Stimulated activated CD8-positive, alpha-beta memory T cell treated with anti-CD3 and anti-CD28 coated beads, Interleukin-4, amount 100 ng/mL, for 1 hour (primary cell): ENCODE measurements around the gene EIF4G1.

Experiments
- DNase-seq, 2 donors: peaks; one replicate each; pipeline ENCODE4 v3.0.0-alpha.2; 2020; ENCODE audit warnings: low read depth in 2 of 2, low spot score in 1 of 2

Gene EIF4G1

DNA sequence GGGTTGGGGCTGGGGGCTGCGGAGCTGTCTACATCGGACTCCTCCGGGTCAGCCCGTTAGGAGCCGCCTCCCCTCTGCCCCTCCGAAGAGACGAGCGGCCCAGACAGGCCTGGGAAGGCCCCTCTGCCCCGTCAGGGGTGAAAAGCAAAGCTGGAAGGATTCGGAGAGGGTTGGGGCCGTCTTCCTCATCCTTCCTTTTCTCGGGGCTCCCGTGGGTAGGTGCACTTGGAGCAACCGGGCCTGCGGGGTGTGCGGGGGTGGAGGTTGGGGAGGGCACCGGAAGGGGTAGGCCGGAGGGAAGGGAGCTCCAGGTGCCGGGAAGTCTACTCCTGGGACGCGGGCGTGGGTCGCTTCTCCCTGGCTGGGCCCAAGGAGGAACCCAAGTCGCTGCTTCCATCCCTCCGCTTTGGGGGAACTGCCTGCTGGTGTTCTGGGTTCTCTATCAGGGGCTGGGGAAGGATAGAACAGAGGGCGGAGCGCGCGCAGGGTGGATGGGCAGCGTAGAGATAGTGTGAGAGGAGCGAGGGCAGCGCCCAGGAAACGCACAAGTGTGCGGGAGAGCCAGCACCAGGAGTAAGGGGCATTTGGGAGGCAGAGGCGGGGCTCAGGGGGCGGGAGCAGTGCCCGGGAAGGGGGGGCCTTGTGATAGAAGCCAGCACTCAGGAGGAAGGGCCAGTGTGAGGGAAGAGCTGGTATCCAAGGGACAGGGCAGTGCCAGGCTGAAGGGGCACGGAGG lies 47.7 kb downstream of the EIF4G1 start:
- DNase-seq: peak in 1 of 2 donors; percentile 9

DNA sequence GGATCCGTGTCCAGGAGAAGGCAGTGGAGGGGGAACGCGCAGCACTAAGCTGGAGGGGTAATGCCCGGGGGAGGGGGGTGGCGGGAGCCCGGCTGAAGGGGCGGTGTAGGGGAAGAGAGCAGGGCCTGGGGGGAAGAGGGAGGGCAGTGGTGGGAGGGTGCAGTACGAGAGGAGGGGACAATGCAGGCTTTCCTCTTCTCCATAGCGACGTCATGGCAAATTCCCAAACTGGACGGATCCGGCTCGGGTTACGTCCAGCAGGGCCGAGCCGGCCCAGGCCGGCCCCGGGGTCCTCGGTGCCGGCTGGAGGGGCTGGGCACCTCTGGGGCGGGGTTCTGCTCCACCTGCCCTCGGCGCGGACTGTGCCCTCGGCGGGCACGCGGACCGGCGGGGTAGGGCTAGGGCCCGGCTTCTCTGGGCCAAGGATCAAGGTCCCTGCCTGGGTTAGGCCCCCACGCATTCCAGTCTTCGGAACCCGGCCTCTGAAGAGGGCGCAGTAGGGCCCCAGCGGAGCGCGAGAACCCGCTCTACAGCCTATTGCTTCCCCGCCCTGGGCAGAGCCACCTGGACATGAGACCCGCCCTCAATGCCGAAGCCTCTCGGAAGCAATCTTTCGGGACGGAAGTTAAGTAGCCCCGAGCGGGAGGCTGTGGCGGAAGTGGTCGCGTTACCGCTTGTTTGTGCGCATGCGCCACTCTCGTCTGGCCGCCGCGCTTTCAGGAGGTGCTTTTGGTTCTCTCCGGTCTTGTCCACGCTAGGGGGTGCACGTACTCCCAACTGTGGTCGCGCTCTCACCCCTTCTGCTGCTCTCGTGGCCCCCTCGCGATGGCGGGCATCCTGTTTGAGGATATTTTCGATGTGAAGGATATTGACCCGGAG lies 48.5 kb downstream of the EIF4G1 start:
- peak; percentile 91 to 92 for DNase-seq

DNA sequence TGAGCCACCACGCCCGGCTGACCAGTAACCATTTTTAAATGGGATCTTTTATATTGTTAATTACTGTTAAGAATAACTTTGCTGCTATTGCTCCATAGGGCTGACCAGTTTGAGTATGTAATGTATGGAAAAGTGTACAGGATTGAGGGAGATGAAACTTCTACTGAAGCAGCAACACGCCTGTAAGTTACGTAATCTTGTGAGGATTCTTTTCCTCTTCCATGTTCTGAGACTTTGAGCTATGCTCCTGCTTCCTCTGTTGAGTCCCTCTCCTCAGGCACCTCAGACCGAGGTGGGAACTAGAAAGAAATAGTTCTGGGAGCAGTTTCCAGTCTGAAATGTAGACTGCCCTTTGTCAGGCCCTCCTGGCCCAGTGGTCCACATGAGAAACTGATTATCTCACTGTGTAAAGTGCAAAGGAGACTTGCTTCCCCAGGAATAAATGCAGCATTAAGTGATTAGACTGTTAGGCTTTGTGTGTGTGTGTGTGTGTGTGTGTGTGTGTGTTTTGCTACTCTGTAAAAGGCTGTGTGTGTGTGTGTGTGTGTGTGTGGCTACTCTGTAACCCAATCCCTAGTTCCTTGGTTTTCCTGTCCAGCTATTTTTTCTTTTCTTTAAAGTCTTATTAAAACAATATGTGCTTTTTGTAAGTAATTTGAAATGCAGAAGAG lies 52.3 kb downstream of the EIF4G1 start:
- no peak for DNase-seq

DNA sequence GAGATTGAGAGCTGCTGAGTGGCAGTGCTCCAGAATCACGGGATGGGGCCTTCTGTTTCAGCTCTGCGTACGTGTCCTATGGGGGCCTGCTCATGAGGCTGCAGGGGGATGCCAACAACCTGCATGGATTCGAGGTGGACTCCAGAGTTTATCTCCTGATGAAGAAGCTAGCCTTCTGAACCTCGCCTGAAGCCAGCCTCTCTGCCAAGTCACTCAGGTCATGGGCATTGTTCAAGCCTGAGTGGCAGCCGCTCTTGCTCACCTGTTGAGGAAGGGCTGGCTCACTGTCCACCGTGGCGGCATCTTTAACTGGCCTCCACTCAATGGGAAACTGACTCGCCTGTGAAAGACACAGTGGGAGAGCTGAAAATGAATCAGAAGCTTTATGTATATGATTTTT lies 53.7 kb downstream of the EIF4G1 start:
- DNase-seq: no peak

DNA sequence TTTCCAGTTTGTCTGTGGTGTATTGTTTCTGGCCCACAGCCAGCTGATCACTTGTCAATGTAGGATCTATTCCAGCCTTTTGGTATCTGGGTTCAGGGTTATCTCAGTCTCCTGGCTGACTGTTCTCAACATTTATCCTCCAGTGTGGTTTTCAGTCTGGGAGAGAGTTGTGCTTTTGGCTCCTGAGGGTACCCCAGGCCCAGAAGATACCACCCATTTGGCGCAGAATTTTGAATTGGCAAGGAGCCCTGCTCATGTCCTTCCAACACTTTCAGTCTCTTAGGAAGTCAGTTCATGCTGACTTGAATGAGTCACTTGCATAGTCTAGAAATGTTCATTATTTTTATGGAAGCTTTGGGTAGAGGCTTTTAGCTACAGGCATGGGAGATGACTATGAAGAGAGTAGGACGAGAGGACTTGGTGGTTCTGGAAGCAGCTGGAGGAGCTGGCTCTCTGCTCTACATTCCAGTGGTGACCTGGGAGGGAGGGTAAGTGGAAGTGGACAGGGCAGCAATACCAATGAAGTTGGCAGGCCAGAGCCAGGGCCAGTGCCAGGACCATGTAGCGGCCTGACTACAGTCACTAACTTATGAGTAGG lies 54.3 kb downstream of the EIF4G1 start:
- DNase-seq: no peak

DNA sequence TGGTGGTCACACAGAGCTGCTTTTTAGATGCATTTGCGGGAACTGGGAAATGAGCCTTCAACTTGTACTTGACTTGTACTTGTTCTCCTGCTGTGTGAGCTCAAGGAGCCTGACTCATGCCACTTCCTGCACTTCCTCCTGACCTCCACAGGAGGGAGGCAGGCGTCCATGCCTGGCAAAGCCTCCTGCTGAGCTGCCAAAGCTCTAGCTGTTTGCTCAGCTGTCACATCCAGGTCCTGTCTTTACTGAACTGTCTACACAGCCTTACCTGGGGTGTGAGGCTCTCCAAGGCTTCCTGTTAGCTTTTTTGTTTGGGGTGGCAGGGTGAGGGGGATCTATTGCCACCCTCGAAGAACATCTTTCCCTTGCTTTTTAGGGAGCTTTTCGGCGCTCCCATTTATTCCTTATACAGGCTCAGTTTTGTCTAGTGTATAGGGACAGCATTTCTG lies 57.2 kb downstream of the EIF4G1 start:
- peak in 1 of 2 donors; percentile 24 for DNase-seq

DNA sequence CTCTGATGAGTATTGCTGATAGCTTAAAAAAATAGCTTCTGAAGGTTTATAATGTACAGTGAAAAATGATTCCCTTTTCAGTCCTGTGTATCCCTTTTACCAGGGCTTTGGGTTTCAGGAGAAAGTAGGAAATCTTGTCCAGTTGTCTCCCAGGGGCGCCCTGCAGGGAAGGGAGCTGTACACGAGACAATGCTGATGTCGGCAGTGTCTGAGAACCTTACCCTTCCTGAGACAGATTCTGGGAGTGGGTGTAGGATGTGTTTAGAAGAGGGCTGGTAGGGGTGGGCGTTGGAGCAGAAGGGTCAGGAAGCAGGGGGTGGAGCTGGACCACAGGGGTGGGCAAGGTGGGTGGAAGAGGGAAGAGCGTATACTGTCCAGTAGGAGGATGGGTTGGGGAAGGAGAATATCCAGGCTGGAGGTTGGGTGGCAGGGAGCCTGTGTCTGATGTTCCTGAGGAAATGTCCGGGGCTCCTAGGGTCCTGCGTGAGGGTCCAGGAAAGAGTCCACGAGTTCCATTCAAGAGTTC lies 58.0 kb downstream of the EIF4G1 start:
- DNase-seq: no peak

DNA sequence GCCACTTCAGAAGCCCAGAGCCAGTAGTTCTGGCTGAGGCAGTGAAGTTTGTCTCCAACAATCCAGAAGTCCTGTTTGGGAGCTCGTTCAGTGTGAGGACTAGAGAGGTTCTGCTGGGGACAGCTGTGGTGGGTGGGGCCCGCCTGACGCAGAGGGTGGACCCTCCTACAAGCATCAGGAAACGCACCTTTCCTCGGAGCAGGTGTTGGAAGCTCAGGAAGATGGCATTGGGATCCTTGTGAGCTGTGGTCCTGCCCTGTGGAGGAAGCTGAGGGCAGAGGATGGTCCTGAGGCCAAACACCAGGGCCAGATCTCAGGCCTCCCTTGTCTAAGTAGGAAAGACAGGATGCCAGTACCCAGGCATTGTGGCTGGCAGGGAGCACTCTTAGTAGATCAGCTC lies 58.5 kb downstream of the EIF4G1 start:
- no peak for DNase-seq

DNA sequence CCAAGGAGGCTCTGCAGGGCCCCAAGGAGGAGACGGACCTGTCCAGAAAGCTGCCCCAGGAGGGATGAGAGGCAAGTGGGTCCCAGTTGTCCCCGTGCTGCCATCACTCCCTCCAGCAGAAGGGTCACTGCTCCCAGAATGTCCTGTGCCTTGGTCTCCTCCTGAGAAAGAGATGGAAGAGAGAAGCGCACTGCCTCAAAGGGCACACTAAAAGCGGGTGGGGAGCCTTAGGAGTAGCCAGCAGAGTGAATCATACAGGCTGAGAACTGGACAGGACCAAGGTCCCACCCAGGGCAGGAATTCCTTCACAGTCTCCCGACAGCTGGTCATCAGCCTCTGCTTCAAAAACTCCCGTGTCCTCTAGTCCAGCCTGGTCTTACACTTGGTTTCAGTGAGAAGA lies 59.0 kb downstream of the EIF4G1 start:
- no peak for DNase-seq

DNA sequence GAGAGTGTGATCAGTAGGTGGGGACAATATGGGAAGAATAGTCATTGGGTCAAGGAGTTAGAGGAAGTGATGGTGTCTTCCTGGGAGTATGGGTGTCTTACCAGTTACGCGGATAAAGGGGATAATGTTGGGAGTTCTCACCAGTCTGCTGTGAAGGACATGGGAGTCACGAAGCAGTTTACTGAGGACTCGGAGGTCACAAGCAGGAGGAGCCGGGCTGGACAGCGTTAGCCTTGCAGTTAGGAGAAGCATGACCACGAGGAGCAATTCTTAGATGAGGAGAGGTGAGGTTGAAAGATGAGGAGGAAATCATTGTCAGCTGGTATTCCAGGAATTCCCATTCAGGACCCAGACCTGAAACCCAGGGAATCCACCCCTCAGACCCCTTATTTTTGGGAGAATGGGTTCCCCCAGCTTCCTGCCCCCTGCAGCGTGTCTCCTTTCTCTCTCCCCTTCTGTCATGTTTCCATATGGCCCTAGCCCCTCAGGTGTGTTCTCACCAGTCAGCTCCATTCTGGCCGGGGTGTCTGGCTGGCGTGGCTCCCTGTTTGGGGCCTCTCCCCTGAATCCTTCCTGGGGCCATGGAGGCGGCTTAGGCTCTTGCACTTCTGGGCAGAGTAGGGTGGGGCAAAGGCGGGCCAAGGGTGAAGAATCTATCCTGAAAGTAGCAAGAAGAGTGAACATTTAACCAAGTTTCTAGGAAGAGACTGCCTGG lies 61.5 kb downstream of the EIF4G1 start:
- no peak for DNase-seq

DNA sequence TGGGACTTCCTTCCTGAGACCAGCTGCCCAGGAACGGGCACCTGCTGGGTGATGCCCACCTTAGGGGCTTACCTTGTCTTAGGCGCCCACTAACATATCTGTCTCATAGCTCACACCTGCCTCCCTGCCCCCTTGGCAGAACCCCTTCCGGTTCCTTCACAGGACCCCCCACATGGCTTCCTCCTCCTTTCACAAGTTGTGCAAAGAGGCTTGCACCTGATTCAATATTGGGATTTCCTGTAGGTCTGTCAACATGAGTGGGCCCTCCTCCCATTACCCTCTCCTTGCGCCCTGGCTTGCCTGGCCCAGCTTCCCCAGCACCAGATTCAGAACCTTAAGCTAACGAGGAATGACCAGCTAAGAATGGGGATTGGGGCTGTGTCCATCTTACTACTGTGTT lies 63.0 kb downstream of the EIF4G1 start:
- no peak for DNase-seq

DNA sequence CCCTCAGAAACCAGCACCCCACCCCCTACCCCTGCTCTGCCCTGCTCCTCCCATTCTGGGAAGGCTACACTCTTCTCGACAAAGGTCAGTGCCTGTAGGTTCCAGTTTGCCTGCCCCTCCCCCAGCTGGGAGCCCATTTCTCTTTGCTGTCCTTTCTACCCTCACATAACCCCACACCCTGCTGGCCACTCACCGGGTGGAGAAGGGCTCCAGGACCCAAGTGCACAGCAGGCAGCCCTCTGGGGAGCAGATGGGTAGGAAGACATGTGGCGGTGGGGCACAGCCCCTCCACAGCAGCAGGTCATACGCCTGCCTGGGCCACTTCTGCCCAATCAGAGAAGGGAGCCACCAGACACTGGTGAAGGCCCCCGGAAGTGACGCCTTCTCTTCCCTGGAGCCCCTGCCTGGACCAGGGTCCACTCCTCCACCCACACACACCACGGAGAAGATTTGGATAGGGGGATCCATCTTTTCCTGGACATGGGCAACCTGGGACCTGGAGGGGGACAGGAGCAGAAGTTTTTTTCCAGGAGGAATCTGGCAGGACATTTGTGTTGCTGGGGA lies 63.6 kb downstream of the EIF4G1 start, which contains the start of gene THPO:
TSS of gene THPO (minus strand) at position 326 of the 564 bp plus-strand sequence. CDS start 1,948 bp downstream, outside the sequence.
- DNase-seq: no peak

DNA sequence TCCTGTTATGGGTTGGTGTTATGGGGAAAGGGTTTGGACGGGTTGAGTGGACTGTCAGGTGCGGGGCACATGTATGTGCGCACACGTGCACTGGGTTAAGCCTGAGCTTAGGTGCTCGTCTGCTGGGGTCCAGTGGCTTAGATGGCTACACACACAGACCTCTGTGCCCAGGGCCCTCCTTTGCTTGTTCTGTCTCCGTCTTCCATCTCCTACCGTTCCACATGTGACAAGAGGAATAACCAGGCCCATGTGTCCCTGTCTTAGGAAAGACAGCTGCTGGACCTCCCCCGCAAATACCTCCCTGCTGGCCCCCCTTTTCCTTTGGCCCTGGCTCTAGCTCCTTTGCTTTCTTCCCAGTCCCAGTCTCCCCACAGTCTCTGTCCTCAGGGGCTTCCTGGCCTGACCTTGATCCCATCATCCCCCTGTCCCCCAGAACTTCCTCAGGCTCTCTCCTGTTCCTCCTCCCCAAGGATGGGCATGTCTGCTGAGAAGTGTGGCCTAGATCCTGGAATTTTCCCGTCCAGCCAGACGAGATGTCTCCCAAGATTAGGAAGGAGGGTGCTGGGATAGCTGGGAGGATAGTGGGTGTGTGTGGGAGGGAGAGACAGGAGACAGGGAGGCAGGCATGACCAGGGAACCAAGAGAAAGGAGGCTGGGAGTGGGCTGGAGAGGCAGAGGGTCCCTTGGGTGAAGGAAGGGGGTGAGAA lies 64.4 kb downstream of the EIF4G1 start:
- DNase-seq: no peak

DNA sequence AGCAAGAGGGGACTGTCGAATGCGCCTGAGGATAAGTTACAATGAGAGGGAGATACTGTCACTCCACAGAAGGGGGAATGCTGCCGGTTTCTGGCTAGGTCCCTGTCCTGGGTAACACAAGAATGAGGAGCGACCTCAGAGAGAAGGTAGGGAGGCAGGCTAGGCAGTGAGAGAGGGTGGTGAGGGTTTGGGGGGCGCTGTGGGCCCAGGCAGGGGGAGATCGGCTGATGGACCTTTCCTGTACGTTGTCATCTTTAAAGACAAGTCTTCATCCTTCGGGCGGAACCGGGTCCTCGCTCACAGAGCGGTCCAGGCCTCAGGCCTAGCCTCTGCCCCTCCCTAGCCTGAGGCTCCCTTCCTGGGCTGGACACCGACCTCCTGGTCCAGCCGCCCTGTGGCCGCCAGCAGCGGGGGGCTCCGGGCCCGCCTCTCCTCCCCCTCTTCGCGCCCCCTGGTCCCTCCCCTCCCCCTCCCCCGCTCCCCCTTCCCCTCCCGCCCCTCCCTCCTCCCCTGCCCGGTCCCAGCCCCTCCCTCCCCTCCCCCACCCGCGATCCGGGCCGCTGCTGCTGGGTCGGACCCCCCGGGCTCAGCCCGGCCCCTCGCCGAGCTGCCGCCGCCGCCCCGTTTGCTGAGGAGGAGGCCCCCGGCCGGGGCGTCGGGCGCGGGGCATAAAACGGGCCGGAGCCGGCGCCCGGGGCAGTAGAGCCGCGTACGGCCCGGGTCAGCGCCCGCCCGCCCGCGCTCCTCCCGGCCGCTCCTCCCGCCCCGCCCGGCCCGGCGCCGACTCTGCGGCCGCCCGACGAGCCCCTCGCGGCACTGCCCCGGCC lies 65.2 kb downstream of the EIF4G1 start, which contains the start of gene CHRD:
TSS of gene CHRD (plus strand) at position 697 of the 827 bp plus-strand sequence. CDS start 265 bp downstream, outside the sequence.
- no peak for DNase-seq

DNA sequence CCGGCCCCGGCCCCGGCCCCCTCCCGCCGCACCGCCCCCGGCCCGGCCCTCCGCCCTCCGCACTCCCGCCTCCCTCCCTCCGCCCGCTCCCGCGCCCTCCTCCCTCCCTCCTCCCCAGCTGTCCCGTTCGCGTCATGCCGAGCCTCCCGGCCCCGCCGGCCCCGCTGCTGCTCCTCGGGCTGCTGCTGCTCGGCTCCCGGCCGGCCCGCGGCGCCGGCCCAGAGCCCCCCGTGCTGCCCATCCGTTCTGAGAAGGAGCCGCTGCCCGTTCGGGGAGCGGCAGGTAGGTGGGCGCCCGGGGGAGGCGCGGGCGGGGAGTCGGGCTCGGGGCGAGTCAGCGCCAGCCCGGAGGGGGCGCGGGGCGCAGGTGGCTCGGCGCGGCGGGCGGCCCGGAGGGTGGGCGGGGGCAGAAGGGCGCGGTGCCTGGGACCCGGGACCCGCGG lies 65.8 kb downstream of the EIF4G1 start:
- DNase-seq: no peak

DNA sequence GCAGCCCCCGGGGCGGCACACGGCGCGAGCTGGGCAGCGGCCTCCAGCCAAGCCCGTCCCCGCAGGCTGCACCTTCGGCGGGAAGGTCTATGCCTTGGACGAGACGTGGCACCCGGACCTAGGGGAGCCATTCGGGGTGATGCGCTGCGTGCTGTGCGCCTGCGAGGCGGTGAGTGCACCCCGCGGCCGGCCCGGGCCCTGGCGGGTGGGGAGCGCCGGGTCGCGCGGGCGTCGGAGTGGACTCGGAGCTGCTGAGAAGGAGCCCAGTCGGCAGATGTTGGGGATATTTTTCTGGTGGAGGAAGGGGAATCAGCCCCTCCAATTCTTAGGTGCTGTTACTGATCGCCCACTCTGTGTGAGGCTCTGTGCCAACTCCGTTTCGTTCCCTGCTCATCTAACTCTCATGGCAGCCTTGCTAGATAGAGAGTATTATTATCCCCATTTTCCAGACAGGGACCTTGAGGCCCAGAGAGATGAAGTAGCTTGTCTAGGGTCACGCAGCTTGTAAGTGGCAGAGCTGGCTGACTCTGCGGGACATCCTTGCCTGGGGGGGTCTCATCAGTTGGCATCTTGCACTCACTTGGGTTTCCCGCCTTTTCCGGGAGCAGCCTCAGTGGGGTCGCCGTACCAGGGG lies 66.3 kb downstream of the EIF4G1 start:
- no peak for DNase-seq

DNA sequence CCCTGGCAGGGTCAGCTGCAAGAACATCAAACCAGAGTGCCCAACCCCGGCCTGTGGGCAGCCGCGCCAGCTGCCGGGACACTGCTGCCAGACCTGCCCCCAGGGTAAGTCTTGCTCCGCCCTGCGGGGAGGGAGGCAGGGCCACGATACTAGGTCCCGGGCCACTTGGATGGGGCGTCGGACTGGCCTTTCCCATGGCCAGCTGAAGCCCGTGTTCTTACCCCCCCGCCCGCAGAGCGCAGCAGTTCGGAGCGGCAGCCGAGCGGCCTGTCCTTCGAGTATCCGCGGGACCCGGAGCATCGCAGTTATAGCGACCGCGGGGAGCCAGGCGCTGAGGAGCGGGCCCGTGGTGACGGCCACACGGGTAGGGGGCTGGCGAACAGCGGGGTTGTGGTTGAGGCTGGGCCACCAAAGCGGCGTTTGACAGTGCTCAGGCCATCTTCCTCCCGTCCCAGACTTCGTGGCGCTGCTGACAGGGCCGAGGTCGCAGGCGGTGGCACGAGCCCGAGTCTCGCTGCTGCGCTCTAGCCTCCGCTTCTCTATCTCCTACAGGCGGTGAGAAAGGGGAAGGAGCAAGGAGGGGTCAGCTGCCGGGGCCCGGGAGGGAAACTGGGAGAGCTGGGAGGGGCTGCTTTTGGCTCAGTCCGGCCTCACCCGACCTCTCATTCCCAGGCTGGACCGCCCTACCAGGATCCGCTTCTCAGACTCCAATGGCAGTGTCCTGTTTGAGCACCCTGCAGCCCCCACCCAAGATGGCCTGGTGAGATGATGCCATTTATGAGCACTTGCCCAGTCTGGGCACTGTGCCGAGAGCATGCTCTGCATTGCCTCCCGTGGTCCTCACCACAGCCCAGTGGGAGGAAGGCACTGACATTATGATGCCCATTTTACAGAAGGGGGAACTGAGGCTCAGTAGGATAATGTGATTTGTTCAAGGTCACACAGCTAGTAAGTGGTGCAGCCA lies 67.1 kb downstream of the EIF4G1 start:
- no peak for DNase-seq
